ENCODE measurements around the gene XG. TPM values are rescaled to one million over a fixed set of nuclear protein-coding genes. Genes with fewer than 3 reads are reported as not detected.
A peak's percentile ranks its signal among the peaks of the same experiment; 100 is the strongest.
"Not testable (repeated sequence)": the region's sequence is repeated elsewhere in the genome, so short reads cannot be mapped to it uniquely, and the experiment has no call there.

XG gene
- total and polyA plus RNA-seq, 2 of the 4 experiments (the other 2 are of a cell fraction), result under 0.01 TPM; not detected in 1

DNA sequence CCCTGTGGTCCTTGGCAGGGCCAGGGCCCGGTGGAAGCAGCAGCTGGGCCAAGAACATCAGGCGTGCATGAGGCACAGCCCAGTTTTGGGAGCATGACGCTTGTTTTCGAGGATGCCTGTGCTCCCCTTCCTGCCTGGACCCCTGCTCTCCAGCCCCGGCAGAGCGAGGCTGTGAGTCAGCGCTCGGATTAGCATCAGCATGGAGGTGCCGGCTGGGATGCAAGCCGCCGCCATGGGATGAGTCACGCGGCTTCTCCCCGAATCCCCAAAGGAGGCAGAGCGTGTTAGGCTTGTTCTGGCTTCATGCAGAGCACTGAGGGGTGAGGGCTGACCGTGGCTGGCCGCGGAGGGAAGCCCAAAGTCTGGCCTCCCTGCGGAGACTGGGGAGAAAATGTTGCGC, 53.0 kb downstream of the XG start:
- H2BK15ac ChIP-seq (ENCODE audit: low read depth, low read length); H4K91ac ChIP-seq (ENCODE audit: insufficient read depth, low read depth, low read length); H3K4me2 ChIP-seq (ENCODE audit: low read depth, low read length); POLR2A ChIA-PET (ENCODE audit: unreplicated experiment); ATAC-seq (ENCODE audit: low read depth); H4K20me1 ChIP-seq (ENCODE audit: insufficient read depth, low read length); H3K27ac ChIP-seq (ENCODE audit: insufficient read depth, low read length); H2BK120ac ChIP-seq (ENCODE audit: low read depth, low read length); H3K4ac ChIP-seq (ENCODE audit: low read depth, low read length); H3K4me3 ChIP-seq (ENCODE audit: insufficient read depth, low read depth, low read length); H3K9me3 ChIP-seq (ENCODE audit: control insufficient read depth, insufficient read depth, low read length); H4K8ac ChIP-seq (ENCODE audit: low read depth in 2 of 2, low read length in 2 of 2); H2AK9ac ChIP-seq (replicated peaks; ENCODE audit: low read depth, low read length, poor library complexity); H3K27me3 ChIP-seq (ENCODE audit: control insufficient read depth, insufficient read depth, low read length); H3K9me1 ChIP-seq (ENCODE audit: insufficient read depth, low read length); H3K23ac ChIP-seq (ENCODE audit: low read depth, low read length); H3K56ac ChIP-seq (ENCODE audit: extremely low read depth, insufficient read depth, low read length); H2AFZ ChIP-seq (replicated peaks; ENCODE audit: low read length, poor library complexity); H3K14ac ChIP-seq (replicated peaks; ENCODE audit: low read depth, low read length); H3K18ac ChIP-seq (ENCODE audit: low read depth, low read length); H3K9ac ChIP-seq (ENCODE audit: low read depth, low read length); intact Hi-C loops (cut with micrococcal nuclease); H3K36me3 ChIP-seq (ENCODE audit: control insufficient read depth, insufficient read depth, low read length); CTCF ChIA-PET; H2BK5ac ChIP-seq (ENCODE audit: low read depth, low read length, poor library complexity, severe bottlenecking); H2AK5ac ChIP-seq (ENCODE audit: low read depth, low read length); BruUV-seq (replicated peaks); dilution Hi-C loops (cut with HindIII; ENCODE audit: low sequenced_read_pairs, unreplicated experiment); H3K79me1 ChIP-seq (ENCODE audit: low read depth in 1 of 2, low read length in 2 of 2); H3K4me1 ChIP-seq (ENCODE audit: control insufficient read depth, insufficient read depth, low read length); H2BK20ac ChIP-seq (ENCODE audit: low read depth, low read length); H4K5ac ChIP-seq (ENCODE audit: low read depth, low read length): not testable (repeated sequence)
- TF ChIP-seq FOS (IDR thresholded peaks at IDR 0.05; ENCODE audit: low read depth, low read length), result 0 out of 2 replicates have a peak, but pooled peaks have one; percentile 37
- in situ Hi-C loops (cut with MboI; ENCODE audit: low sequenced_read_pairs), result loop anchor here (25.0 kb wide), 1 partner anchor 1343 kb away; the partner anchor contains the start of gene ASMTL
- peak; percentile 30 for DNase-seq
- WGBS, 2 experiments (ENCODE audit: extremely low coverage in 2 of 2, insufficient read length in 1 of 2), result 36% methylated on average over 8 of the region's 20 CpGs; no CpG with 5 or more reads in 1 of the 2 experiments

All from IMR-90 (cell line).